PC-9 (cell line): ENCODE measurements around the gene SNX13. TPM values are rescaled to one million over a fixed set of nuclear protein-coding genes. Genes with fewer than 3 reads are reported as not detected.

ENCODE experiments used
- BruUV-seq: library from RNA; stranded (reverse); fragments of 400-500 nt; replicated peaks from 2 replicates; lab custom pipeline; 2021; lab: Mats Ljungman, UMichigan
- CTCF ChIA-PET: fragments of 300-600 bp; sonication (Branson Sonifier 250); formaldehyde crosslinking; loops from one replicate; lab custom pipeline; 2022; ENCODE audit warnings: antibody characterized with exemption; lab: Charles Lee
- POLR2A ChIA-PET: fragments of 300-600 bp; sonication (Branson Sonifier 250); formaldehyde crosslinking; loops from one replicate; lab custom pipeline; 2022; ENCODE audit warnings: antibody characterized with exemption; ENCODE audit not compliant: unreplicated experiment; lab: Charles Lee
- DNase-seq, 2 experiments: peaks; one replicate each; pipeline versions ENCODE4 v3.0.0 to v3.0.0-alpha.2; 2015 to 2022; ENCODE audit warnings: mixed read lengths in 1 of 2
- H2AFZ ChIP-seq: fragments of 200-600 bp; sonication (generic); 2 replicates; pipeline ENCODE4 v1.8.1; 2017; ENCODE audit warnings: antibody characterized with exemption
- H3F3A ChIP-seq: fragments of 200-600 bp; sonication (generic); 2 replicates; pipeline ENCODE4 v1.8.1; 2017; ENCODE audit warnings: antibody characterized with exemption, mild to moderate bottlenecking, low read depth; ENCODE audit not compliant: insufficient read depth
- H3K27ac ChIP-seq: fragments of 200-600 bp; sonication (generic); 2 replicates; pipeline ENCODE4 v1.6.1; 2016; ENCODE audit warnings: mixed run types
- H3K27me3 ChIP-seq: fragments of 200-600 bp; sonication (generic); 2 replicates; pipeline ENCODE4 v1.6.1; 2016; ENCODE audit warnings: low read depth, mixed run types; ENCODE audit not compliant: insufficient read depth
- H3K36me3 ChIP-seq: fragments of 200-600 bp; sonication (generic); 2 replicates; pipeline ENCODE4 v1.6.1; 2016; ENCODE audit warnings: low read depth, mixed run types
- H3K4me1 ChIP-seq: fragments of 200-600 bp; sonication (generic); replicated peaks from 2 replicates; pipeline ENCODE4 v1.6.1; 2016; ENCODE audit warnings: mixed run types; ENCODE audit not compliant: insufficient read depth
- H3K4me2 ChIP-seq: fragments of 200-600 bp; sonication (generic); 2 replicates; pipeline ENCODE4 v1.6.1; 2017; ENCODE audit warnings: mixed run types
- H3K4me3 ChIP-seq: fragments of 200-600 bp; sonication (generic); 2 replicates; pipeline ENCODE4 v1.6.1; 2016; ENCODE audit warnings: mixed run types
- H3K79me2 ChIP-seq: fragments of 200-600 bp; sonication (generic); 2 replicates; pipeline ENCODE4 v1.6.1; 2017; ENCODE audit warnings: low read depth, mixed run types
- H3K9me2 ChIP-seq: fragments of 200-600 bp; sonication (generic); 2 replicates; pipeline ENCODE4 v1.8.1; 2017; ENCODE audit warnings: mild to moderate bottlenecking; ENCODE audit not compliant: insufficient read depth
- H3K9me3 ChIP-seq: fragments of 200-600 bp; sonication (generic); 2 replicates; pipeline ENCODE4 v1.8.1; 2016; ENCODE audit warnings: low read depth; ENCODE audit not compliant: insufficient read depth
- H4K20me1 ChIP-seq: fragments of 200-600 bp; sonication (generic); 2 replicates; pipeline ENCODE4 v1.8.1; 2017; ENCODE audit not compliant: insufficient read depth
- EZH2 ChIP-seq: fragments of 200-600 bp; sonication (generic); IDR thresholded peaks from 2 replicates; pipeline ENCODE4 v1.8.0; 2017; ENCODE audit warnings: antibody characterized with exemption, low read depth
- intact Hi-C: fragments of 100-400 bp; cut with micrococcal nuclease; formaldehyde crosslinking; loops from one replicate; pipeline ENCODE4 v1.10.0; 2022; ENCODE audit not compliant: unreplicated experiment
- total RNA-seq: library from RNA; stranded (reverse); gene quantifications from 2 replicates; pipeline ENCODE4 v1.2.3, GENCODE V29; 2021
- TF ChIP-seq, protein P1 (sequence below): fragments of 200-600 bp; sonication (generic); conservative IDR thresholded peaks from 2 replicates; pipeline ENCODE4 v1.6.1; 2017; ENCODE audit warnings: mixed run types, antibody characterized with exemption, mild to moderate bottlenecking, moderate library complexity

Gene SNX13
- total RNA-seq, 1 experiment from 2014 or later: 56.3 TPM

DNA sequence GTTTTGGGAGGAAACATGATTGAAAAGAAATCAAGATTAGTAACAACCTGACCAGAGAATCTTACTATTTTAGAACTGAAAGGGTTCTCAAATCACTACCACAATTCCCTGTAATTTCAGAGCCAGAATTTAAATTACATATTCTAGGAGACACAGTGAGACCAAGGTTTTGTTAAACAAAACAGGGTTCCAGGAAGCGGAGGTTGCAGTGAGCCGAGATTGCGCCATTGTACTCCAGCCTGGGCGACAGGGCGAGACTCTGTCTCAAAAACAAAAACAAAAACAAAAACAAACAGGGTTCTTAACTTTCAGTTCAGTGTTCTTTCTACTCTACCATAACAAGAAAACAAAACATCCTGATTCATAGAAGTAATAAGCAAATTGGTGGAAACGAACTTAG lies 57.6 kb downstream of the SNX13 start:
- POLR2A ChIA-PET: no interaction called here
- Histone ChIP-seq H3K9me2 (no peaks in the 10 kb centered on the region), H3F3A (no peaks in the 10 kb centered on the region), H4K20me1 (no peaks in the 10 kb centered on the region; the same call in 1 of the 2 replicates), H3K79me2 (no peaks in the 10 kb centered on the region), H3K4me3 (no peak overlapping the region), H3K4me1 (no peaks in the 10 kb centered on the region), H3K27ac (no peak overlapping the region), H3K4me2 (no peak overlapping the region), H3K9me3 (no peaks in the 10 kb centered on the region), H3K27me3 (no peaks in the 10 kb centered on the region), H3K36me3 (0 out of 2 replicates have a peak, but pooled peaks cover 10% of the 10 kb centered on the region), H2AFZ (no peak overlapping the region)
- intact Hi-C loops: no loop called here
- no TSS peak for BruUV-seq
- CTCF ChIA-PET: interaction anchor here (0.5 kb wide), 1 partner anchor 204 kb away, joined by 3 read pairs; no protein-coding TSS in a partner anchor
- TF ChIP-seq EZH2: no peak
- TF ChIP-seq, protein P1, sequence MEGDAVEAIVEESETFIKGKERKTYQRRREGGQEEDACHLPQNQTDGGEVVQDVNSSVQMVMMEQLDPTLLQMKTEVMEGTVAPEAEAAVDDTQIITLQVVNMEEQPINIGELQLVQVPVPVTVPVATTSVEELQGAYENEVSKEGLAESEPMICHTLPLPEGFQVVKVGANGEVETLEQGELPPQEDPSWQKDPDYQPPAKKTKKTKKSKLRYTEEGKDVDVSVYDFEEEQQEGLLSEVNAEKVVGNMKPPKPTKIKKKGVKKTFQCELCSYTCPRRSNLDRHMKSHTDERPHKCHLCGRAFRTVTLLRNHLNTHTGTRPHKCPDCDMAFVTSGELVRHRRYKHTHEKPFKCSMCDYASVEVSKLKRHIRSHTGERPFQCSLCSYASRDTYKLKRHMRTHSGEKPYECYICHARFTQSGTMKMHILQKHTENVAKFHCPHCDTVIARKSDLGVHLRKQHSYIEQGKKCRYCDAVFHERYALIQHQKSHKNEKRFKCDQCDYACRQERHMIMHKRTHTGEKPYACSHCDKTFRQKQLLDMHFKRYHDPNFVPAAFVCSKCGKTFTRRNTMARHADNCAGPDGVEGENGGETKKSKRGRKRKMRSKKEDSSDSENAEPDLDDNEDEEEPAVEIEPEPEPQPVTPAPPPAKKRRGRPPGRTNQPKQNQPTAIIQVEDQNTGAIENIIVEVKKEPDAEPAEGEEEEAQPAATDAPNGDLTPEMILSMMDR: no peak
- no peak for DNase-seq

DNA sequence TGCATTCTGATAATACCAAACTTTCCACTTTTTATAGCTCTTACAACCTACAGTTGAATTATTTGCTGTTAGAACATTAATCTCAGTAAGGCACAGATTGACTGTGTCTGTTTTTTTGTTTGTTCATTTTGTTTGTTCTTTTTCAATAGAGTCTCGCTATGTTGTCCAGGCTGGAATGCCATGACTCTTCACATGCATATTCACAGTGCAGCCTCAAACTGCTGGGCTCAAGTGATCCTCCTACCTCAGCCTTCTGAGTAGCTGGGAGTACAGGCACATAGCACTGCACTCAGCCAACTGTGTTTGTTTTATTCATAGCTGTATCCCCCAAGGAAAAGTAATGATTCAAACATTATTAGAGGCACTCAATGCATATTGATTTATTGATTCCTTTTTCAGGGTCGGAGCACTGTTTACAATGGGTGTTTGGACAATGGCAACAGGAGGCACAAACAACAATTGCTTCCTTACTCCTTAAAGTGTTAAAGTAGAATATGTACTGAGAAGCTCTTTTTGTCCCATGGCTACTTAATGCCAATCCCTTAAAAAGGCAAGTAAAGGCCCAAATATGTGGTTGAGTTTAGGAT lies 61.1 kb downstream of the SNX13 start:
- Histone ChIP-seq H3K4me1 (no peaks in the 10 kb centered on the region), H3K9me2 (no peaks in the 10 kb centered on the region), H4K20me1 (no peaks in the 10 kb centered on the region), H3K27ac (no peak overlapping the region), H3F3A (no peaks in the 10 kb centered on the region; the same call in 1 of the 2 replicates), H3K27me3 (no peaks in the 10 kb centered on the region), H3K79me2 (no peaks in the 10 kb centered on the region), H3K4me3 (no peak overlapping the region), H3K9me3 (no peaks in the 10 kb centered on the region), H3K4me2 (no peak overlapping the region), H2AFZ (no peak overlapping the region), H3K36me3 (peaks cover 14% of the 10 kb centered on the region; the same call in 1 of the 2 replicates)
- no peak for DNase-seq
- TF ChIP-seq, protein P1: no peak
- no peak for TF ChIP-seq EZH2
- intact Hi-C loops: no loop called here
- CTCF ChIA-PET: no interaction called here
- BruUV-seq: no TSS peak
- POLR2A ChIA-PET: no interaction called here

DNA sequence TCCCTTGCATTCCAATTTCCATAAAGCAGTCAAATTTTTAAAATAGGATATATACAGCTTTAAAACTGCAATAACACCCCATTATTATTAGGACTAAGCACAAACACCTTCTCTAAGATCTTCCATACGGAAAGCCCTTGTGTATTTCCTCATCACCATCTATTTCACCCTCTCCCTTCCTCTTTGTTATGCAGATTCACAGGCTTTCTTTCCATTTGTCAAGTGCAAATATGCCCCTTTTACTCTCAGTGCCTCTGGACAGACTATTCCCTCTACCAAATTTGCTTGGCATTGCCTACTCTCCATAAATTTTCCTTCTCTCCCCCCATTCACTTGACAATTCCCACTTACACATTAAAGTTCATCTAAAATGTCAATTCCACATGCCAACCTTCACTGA lies 61.7 kb downstream of the SNX13 start:
- intact Hi-C loops: no loop called here
- Histone ChIP-seq H2AFZ (no peak overlapping the region), H3K27me3 (no peaks in the 10 kb centered on the region), H3K36me3 (peaks cover 14% of the 10 kb centered on the region; the same call in 1 of the 2 replicates), H3K9me2 (no peaks in the 10 kb centered on the region), H3K27ac (no peak overlapping the region), H3K9me3 (no peaks in the 10 kb centered on the region), H3K79me2 (no peaks in the 10 kb centered on the region), H3K4me3 (no peak overlapping the region), H3F3A (no peaks in the 10 kb centered on the region; the same call in 1 of the 2 replicates), H3K4me2 (no peak overlapping the region), H3K4me1 (no peaks in the 10 kb centered on the region), H4K20me1 (no peaks in the 10 kb centered on the region)
- no TSS peak for BruUV-seq
- ChIA-PET CTCF (no interaction called here), POLR2A (no interaction called here)
- TF ChIP-seq EZH2: no peak
- TF ChIP-seq, protein P1: no peak
- no peak for DNase-seq
